IPS-20b (cell line): ENCODE measurements around the gene MVD.

Source experiments
- H3K27ac ChIP-seq: one replicate; pipeline ENCODE4 v1.5.1; 2013; ENCODE audit warnings: low read length
- H3K27me3 ChIP-seq: 2 replicates; pipeline ENCODE4 v1.6.1; 2013; ENCODE audit warnings: mild to moderate bottlenecking, low read length, inconsistent platforms; ENCODE audit not compliant: insufficient read depth
- H3K36me3 ChIP-seq: 2 replicates; pipeline ENCODE4 v1.6.1; 2013; ENCODE audit warnings: low read depth, mild to moderate bottlenecking, inconsistent platforms, low read length, moderate library complexity; ENCODE audit not compliant: insufficient read depth
- H3K4me1 ChIP-seq: 2 replicates; pipeline ENCODE4 v1.6.1; 2013; ENCODE audit warnings: mild to moderate bottlenecking, control low read depth, inconsistent platforms, low read length, moderate library complexity; ENCODE audit not compliant: insufficient read depth
- H3K4me3 ChIP-seq: 2 replicates; pipeline ENCODE4 v1.5.1; 2013; ENCODE audit warnings: mild to moderate bottlenecking, low read length, inconsistent platforms
- H3K9ac ChIP-seq: 2 replicates; pipeline ENCODE4 v1.6.1; 2013; ENCODE audit warnings: low read depth, mild to moderate bottlenecking, inconsistent platforms, low read length, moderate library complexity
- H3K9me3 ChIP-seq: 2 replicates; pipeline ENCODE4 v1.6.1; 2013; ENCODE audit warnings: mild to moderate bottlenecking, low read depth, low read length, inconsistent platforms; ENCODE audit not compliant: insufficient read depth

The MVD gene

DNA sequence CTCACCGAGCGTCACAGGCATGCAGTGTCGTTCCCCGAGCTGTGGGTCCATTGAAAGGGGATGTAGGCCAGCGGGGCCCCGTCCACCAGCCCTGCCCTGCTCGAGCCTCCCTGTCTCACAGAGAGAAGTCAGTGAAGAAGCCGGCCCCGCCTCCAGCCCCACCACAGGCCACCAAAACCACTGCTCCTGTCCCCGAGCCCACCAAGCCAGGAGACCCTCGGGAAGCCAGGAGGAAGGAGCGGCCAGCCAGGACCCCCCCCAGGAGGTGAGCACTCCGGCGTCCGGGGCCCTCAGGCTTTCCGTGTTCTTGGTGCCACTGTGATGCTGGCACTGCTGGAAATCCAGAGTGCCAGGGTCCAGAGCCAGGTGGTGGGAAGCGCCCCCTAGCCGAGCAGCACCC lies 38.4 kb downstream of the MVD start:
- Histone ChIP-seq H3K4me1 (no peaks in the 10 kb centered on the region), H3K27me3 (no peaks in the 10 kb centered on the region), H3K9me3 (no peaks in the 10 kb centered on the region), H3K36me3 (peaks cover 67% of the 10 kb centered on the region), H3K4me3 (no peak overlapping the region), H3K9ac (no peak overlapping the region), H3K27ac (no peak overlapping the region)

- Histone ChIP-seq H3K9me3 (no peaks in the 10 kb centered on the region), H3K9ac (no peak overlapping the region), H3K4me3 (no peak overlapping the region), H3K4me1 (no peaks in the 10 kb centered on the region; the same call in 1 of the 2 replicates), H3K27ac (no peak overlapping the region), H3K36me3 (peaks cover 68% of the 10 kb centered on the region), H3K27me3 (no peaks in the 10 kb centered on the region)
Measured at GRCh38 chr16:88623858-88624257, 39.0 kb downstream of the MVD start.

- Histone ChIP-seq H3K9me3 (no peaks in the 10 kb centered on the region), H3K9ac (no peak overlapping the region), H3K27me3 (no peaks in the 10 kb centered on the region), H3K36me3 (peaks cover 67% of the 10 kb centered on the region), H3K27ac (no peak overlapping the region), H3K4me1 (no peaks in the 10 kb centered on the region; the same call in 1 of the 2 replicates), H3K4me3 (no peak overlapping the region)
Measured at GRCh38 chr16:88622866-88623265, 40.0 kb downstream of the MVD start.

GRCh38 chr16:88622125-88622524 lies 40.8 kb downstream of the MVD start:
- H3K4me1 ChIP-seq: no peaks in the 10 kb centered on the region; the same call in 1 of the 2 replicates
- peaks cover 61% of the 10 kb centered on the region for H3K36me3 ChIP-seq
- no peaks in the 10 kb centered on the region for H3K27me3 ChIP-seq
- no peak overlapping the region for H3K27ac ChIP-seq
- H3K9me3 ChIP-seq: no peaks in the 10 kb centered on the region
- H3K4me3 ChIP-seq: no peak overlapping the region
- no peak overlapping the region for H3K9ac ChIP-seq

- Histone ChIP-seq H3K9me3 (no peaks in the 10 kb centered on the region), H3K9ac (no peak overlapping the region), H3K4me1 (no peaks in the 10 kb centered on the region; the same call in 1 of the 2 replicates), H3K36me3 (peaks cover 53% of the 10 kb centered on the region), H3K4me3 (no peak overlapping the region), H3K27ac (no peak overlapping the region), H3K27me3 (no peaks in the 10 kb centered on the region)
Measured at GRCh38 chr16:88619859-88620815, 42.8 kb downstream of the MVD start.

- H3K9ac ChIP-seq: no peak overlapping the region
- no peaks in the 10 kb centered on the region for H3K9me3 ChIP-seq
- no peaks in the 10 kb centered on the region; the same call in 1 of the 2 replicates for H3K4me1 ChIP-seq
- no peak overlapping the region for H3K4me3 ChIP-seq
- no peak overlapping the region for H3K27ac ChIP-seq
- H3K27me3 ChIP-seq: no peaks in the 10 kb centered on the region
- H3K36me3 ChIP-seq: peaks cover 52% of the 10 kb centered on the region
Measured at GRCh38 chr16:88618956-88619667, 43.8 kb downstream of the MVD start.

DNA sequence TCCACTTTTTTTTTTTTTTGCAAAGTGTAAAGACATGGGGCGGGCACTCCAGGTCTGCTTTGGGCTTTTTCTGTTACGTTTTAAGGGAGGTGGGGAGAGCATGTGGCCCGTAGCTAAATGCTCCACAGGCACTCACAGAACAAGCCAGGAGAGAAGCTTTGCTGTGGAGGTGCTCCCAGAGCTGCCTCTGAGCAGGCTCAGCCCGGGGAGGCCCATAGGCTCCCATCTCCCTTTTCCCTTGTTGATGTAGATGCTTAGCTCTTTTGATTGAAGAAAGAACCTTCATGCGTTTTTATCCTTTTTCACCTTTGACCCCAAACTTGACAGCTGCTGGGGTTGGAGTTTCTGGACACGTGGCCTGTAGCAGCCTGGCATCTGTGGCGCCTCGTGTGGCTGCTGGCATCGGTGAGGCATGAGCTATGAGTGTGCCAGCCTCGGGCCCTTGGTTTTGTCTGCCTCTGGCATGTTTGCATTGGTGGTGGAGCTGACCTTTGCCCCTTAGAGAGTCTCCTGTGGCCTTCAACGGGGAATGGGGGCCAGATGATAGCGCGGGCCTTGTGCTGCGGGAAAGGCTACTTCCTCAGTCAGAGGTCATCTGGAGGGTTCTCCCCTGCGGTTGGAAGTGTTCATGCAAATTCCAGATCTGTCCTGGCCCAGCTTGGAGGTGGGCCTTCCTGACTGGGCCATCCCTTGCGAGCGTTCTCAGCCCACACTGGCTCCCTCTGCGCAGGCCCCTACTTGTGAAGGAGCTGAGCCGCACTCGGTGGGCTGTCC lies 44.5 kb downstream of the MVD start:
- peaks cover 52% of the 10 kb centered on the region for H3K36me3 ChIP-seq
- no peak overlapping the region for H3K4me3 ChIP-seq

GRCh38 chr16:88617268-88618031 lies 45.4 kb downstream of the MVD start:
- H3K9ac ChIP-seq: no peak overlapping the region
- no peak overlapping the region for H3K4me3 ChIP-seq
- H3K9me3 ChIP-seq: no peaks in the 10 kb centered on the region
- H3K27ac ChIP-seq: no peak overlapping the region
- peaks cover 51% of the 10 kb centered on the region for H3K36me3 ChIP-seq
- no peaks in the 10 kb centered on the region; the same call in 1 of the 2 replicates for H3K4me1 ChIP-seq
- H3K27me3 ChIP-seq: no peaks in the 10 kb centered on the region

More for the DNA sequence above, 44.5 kb downstream of the MVD start:
- H3K4me1 ChIP-seq: no peaks in the 10 kb centered on the region; the same call in 1 of the 2 replicates
- no peaks in the 10 kb centered on the region for H3K27me3 ChIP-seq
- H3K27ac ChIP-seq: no peak overlapping the region
- H3K9ac ChIP-seq: no peak overlapping the region
- H3K9me3 ChIP-seq: no peaks in the 10 kb centered on the region

DNA sequence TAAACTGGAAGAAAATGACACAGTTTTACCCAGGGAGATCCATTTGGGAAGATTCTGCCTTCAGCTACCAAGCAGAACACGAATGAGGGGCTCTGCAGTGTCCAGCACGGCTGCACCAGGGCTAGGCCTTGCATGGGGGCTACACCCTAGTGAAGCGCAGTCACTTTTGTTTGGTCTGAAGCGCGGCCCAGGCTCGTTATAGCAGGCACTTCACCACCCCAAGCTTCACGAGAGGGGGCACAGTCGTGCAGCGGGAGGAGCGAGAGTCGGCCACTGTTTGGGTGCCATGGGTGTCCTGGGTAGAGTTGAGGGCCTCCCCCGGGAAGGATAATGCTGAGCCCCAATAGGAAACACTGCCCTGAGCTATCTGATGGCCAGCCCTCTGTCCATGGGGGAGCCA lies 46.2 kb downstream of the MVD start:
- Histone ChIP-seq H3K9ac (no peak overlapping the region), H3K36me3 (peaks cover 48% of the 10 kb centered on the region), H3K4me3 (no peak overlapping the region), H3K4me1 (no peaks in the 10 kb centered on the region; the same call in 1 of the 2 replicates), H3K27me3 (no peaks in the 10 kb centered on the region), H3K27ac (no peak overlapping the region), H3K9me3 (no peaks in the 10 kb centered on the region)

DNA sequence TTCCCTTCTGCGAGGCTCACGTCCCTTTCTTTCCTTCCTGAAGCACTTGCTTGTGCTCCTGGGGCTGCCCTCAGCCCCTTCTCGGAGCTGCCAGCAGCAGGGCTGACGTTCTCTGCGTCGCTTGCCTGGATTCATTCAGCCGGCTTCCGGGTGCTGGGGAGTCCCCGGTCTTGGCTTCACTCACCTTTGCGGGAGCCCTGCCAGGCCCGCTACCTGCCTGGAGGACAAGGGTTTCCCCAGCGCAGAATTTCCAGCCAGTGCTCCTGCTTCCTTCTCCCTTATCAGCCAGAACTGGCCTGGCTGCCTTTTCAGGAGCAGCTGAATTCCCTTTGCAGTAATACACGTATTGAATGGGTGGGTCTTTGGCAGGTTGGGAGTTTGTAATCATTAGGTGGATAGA lies 46.6 kb downstream of the MVD start:
- H3K9me3 ChIP-seq: no peaks in the 10 kb centered on the region
- peaks cover 49% of the 10 kb centered on the region for H3K36me3 ChIP-seq
- H3K4me1 ChIP-seq: no peaks in the 10 kb centered on the region; the same call in 1 of the 2 replicates
- H3K9ac ChIP-seq: no peak overlapping the region
- H3K4me3 ChIP-seq: no peak overlapping the region
- H3K27ac ChIP-seq: no peak overlapping the region
- H3K27me3 ChIP-seq: no peaks in the 10 kb centered on the region
